H1 (cell line): Measurements from ENCODE around the gene NEDD9. TPM values are rescaled to one million over a fixed set of nuclear protein-coding genes. Genes with fewer than 3 reads are reported as not detected.

Experiments
- CTCF ChIA-PET: fragments of 300-600 bp; sonication (Branson Sonifier 250); formaldehyde crosslinking; loops from one replicate; lab custom pipeline; 2021; ENCODE audit not compliant: partially characterized antibody; lab: Charles Lee
- POLR2A ChIA-PET: fragments of 300-600 bp; sonication (Branson Sonifier 250); formaldehyde crosslinking; loops from one replicate; lab custom pipeline; 2021; ENCODE audit warnings: inconsistent platforms; ENCODE audit not compliant: partially characterized antibody; lab: Charles Lee
- DNase-seq, 2 experiments: peaks; one replicate each; pipeline versions ENCODE4 v3.0.0 to v3.0.0-alpha.2; 2010 to 2022; ENCODE audit warnings: low spot score in 2 of 2, low read depth in 1 of 2, mixed read lengths in 1 of 2
- FAIRE-seq: peaks from 2 replicates; lab custom pipeline; 2011; peaks lifted over from hg19 to GRCh38; lab: Jason Lieb, UNC
- H2AFZ ChIP-seq: 2 replicates; pipeline ENCODE4 v1.8.1; 2012; ENCODE audit warnings: low read length, inconsistent platforms
- H2AK5ac ChIP-seq: 2 replicates; pipeline ENCODE4 v1.6.1; 2013; ENCODE audit warnings: low read depth, low read length
- H2BK120ac ChIP-seq: replicated peaks from 2 replicates; pipeline ENCODE3; 2013; ENCODE audit warnings: low read depth, low read length, inconsistent platforms
- H2BK12ac ChIP-seq: 2 replicates; pipeline ENCODE4 v1.6.1; 2013; ENCODE audit warnings: low read depth, low read length
- H2BK15ac ChIP-seq: 2 replicates; pipeline ENCODE4 v1.6.1; 2013; ENCODE audit warnings: low read length
- H2BK20ac ChIP-seq: 2 replicates; pipeline ENCODE4 v1.6.1; 2013; ENCODE audit warnings: low read length
- H2BK5ac ChIP-seq: 2 replicates; pipeline ENCODE4 v1.6.1; 2013; ENCODE audit warnings: low read depth, low read length
- H3K14ac ChIP-seq: 2 replicates; pipeline ENCODE4 v1.6.1; 2013; ENCODE audit warnings: inconsistent platforms; ENCODE audit not compliant: insufficient read length
- H3K18ac ChIP-seq: 2 replicates; pipeline ENCODE4 v1.6.1; 2013; ENCODE audit warnings: low read length; ENCODE audit errors: extremely low read depth
- H3K23ac ChIP-seq: 2 replicates; pipeline ENCODE4 v1.6.1; 2013; ENCODE audit warnings: inconsistent platforms; ENCODE audit not compliant: insufficient read length
- H3K23me2 ChIP-seq: 2 replicates; pipeline ENCODE4 v1.6.1; 2013; ENCODE audit warnings: low read depth, low read length
- H3K27ac ChIP-seq: 2 replicates; pipeline ENCODE4 v1.6.1; 2011; ENCODE audit warnings: low read depth, low read length, inconsistent platforms
- H3K27me3 ChIP-seq, 4 experiments: replicated peaks in 1 of 4; 1 replicate in 1 of 4; 2 replicates in 3 of 4; pipeline versions ENCODE4 v1.6.1 to v1.8.1; 2011 to 2013; ENCODE audit warnings: low read length in 3 of 4, mild to moderate bottlenecking in 3 of 4, inconsistent platforms in 2 of 4, mixed read lengths in 2 of 4, moderate library complexity in 1 of 4; ENCODE audit not compliant: control insufficient read depth in 3 of 4, insufficient read depth in 3 of 4; ENCODE audit errors: extremely low read depth in 1 of 4
- H3K36me3 ChIP-seq, 4 experiments: 2 replicates each; pipeline versions ENCODE4 v1.6.1 to v1.8.1; 2011 to 2013; ENCODE audit warnings: mild to moderate bottlenecking in 4 of 4, low read length in 3 of 4, moderate library complexity in 2 of 4, control low read depth in 1 of 4, inconsistent platforms in 1 of 4; ENCODE audit not compliant: insufficient read depth in 4 of 4, control insufficient read depth in 2 of 4
- H3K4ac ChIP-seq: replicated peaks from 2 replicates; pipeline ENCODE3; 2013; ENCODE audit warnings: low read length, low read depth, mixed read lengths, inconsistent platforms; ENCODE audit not compliant: insufficient read length
- H3K4me1 ChIP-seq, 4 experiments: replicated peaks in 1 of 4; 1 replicate in 1 of 4; 2 replicates in 3 of 4; pipeline versions ENCODE4 v1.6.1 to v1.8.1; 2011 to 2013; ENCODE audit warnings: low read length in 3 of 4, inconsistent platforms in 2 of 4, mixed read lengths in 1 of 4; ENCODE audit not compliant: insufficient read depth in 4 of 4, control insufficient read depth in 3 of 4
- H3K4me2 ChIP-seq, 2 experiments: 2 replicates each; pipeline versions ENCODE4 v1.6.1 to v1.8.1; 2011 to 2013; ENCODE audit warnings: low read depth in 2 of 2, low read length in 2 of 2, control low read depth in 1 of 2, inconsistent platforms in 1 of 2, mild to moderate bottlenecking in 1 of 2; ENCODE audit not compliant: insufficient read depth in 1 of 2
- H3K4me3 ChIP-seq, 4 experiments: fragments of 200-600, 300-600 bp in 1 of 4; sonication (generic), shearing (Covaris generic), sonication (Bioruptor Twin) in 1 of 4; 2 replicates each; pipeline versions ENCODE4 v1.5.1 to v1.8.1; 2011 to 2016; ENCODE audit warnings: low read length in 4 of 4, low read depth in 3 of 4, control low read depth in 2 of 4, inconsistent platforms in 2 of 4, mild to moderate bottlenecking in 2 of 4, mixed read lengths in 1 of 4, moderate library complexity in 1 of 4; ENCODE audit not compliant: insufficient read depth in 2 of 4; ENCODE audit errors: extremely low read depth in 1 of 4
- H3K56ac ChIP-seq: replicated peaks from 2 replicates; pipeline ENCODE3; 2013; ENCODE audit warnings: low read depth, mild to moderate bottlenecking, mixed read lengths, low read length, inconsistent platforms; ENCODE audit not compliant: insufficient read length
- H3K79me1 ChIP-seq: 2 replicates; pipeline ENCODE4 v1.6.1; 2013; ENCODE audit warnings: low read depth, low read length, control low read depth
- H3K79me2 ChIP-seq, 2 experiments: 2 replicates each; pipeline versions ENCODE4 v1.6.1 to v1.8.1; 2012 to 2013; ENCODE audit warnings: low read length in 2 of 2, mild to moderate bottlenecking in 2 of 2, inconsistent platforms in 1 of 2; ENCODE audit not compliant: insufficient read depth in 2 of 2, control insufficient read depth in 1 of 2
- H3K9ac ChIP-seq, 4 experiments: replicated peaks in 1 of 4; 1 replicate in 1 of 4; 2 replicates in 3 of 4; pipeline versions ENCODE4 v1.6.1 to v1.8.1; 2011 to 2013; ENCODE audit warnings: low read depth in 3 of 4, low read length in 3 of 4, control low read depth in 2 of 4, mild to moderate bottlenecking in 2 of 4, moderate library complexity in 2 of 4, inconsistent platforms in 1 of 4; ENCODE audit errors: extremely low read depth in 1 of 4
- H3K9me3 ChIP-seq, 2 experiments: 2 replicates each; pipeline versions ENCODE4 v1.6.1 to v1.8.1; 2012 to 2013; ENCODE audit warnings: mild to moderate bottlenecking in 2 of 2, moderate library complexity in 2 of 2, control low read depth in 1 of 2, inconsistent platforms in 1 of 2, low read depth in 1 of 2, low read length in 1 of 2, mixed read lengths in 1 of 2; ENCODE audit not compliant: insufficient read depth in 2 of 2
- H4K20me1 ChIP-seq, 2 experiments: replicated peaks in 1 of 2; 2 replicates each; pipeline versions ENCODE3 to v1.8.1; 2011 to 2013; ENCODE audit warnings: inconsistent platforms in 2 of 2, low read length in 2 of 2, mild to moderate bottlenecking in 1 of 2; ENCODE audit not compliant: insufficient read depth in 2 of 2, control insufficient read depth in 1 of 2
- H4K5ac ChIP-seq: 2 replicates; pipeline ENCODE4 v1.6.1; 2013; ENCODE audit warnings: low read length, low read depth, mixed read lengths, inconsistent platforms; ENCODE audit not compliant: insufficient read length
- H4K8ac ChIP-seq: 2 replicates; pipeline ENCODE4 v1.8.0; 2013; ENCODE audit warnings: mild to moderate bottlenecking, moderate library complexity, low read length, inconsistent platforms; ENCODE audit not compliant: insufficient read depth; ENCODE audit errors: extremely low read depth
- H4K91ac ChIP-seq: replicated peaks from 2 replicates; pipeline ENCODE3; 2013; ENCODE audit warnings: low read length, mixed read lengths, inconsistent platforms; ENCODE audit not compliant: insufficient read length
- CBX5 ChIP-seq: fragments of 300-800, 300-1000 bp; sonication (generic); IDR thresholded peaks from 2 replicates; pipeline ENCODE4 v1.7.1; 2016; ENCODE audit warnings: antibody characterized with exemption, low read length, low read depth
- GABPA ChIP-seq: IDR thresholded peaks from 2 replicates; pipeline ENCODE4 v1.6.1; 2011; ENCODE audit warnings: mild to moderate bottlenecking, low read length, moderate library complexity, borderline replicate concordance; ENCODE audit not compliant: insufficient read depth
- MAFK ChIP-seq: IDR thresholded peaks from 2 replicates; pipeline ENCODE4 v1.6.1; 2012; ENCODE audit warnings: low read depth, mild to moderate bottlenecking, improper control_type of control experiment, low read length
- POLR2A ChIP-seq, 2 experiments: IDR thresholded peaks; 1 replicate in 1 of 2; 2 replicates in 1 of 2; pipeline ENCODE4 v1.6.1; 2011; ENCODE audit warnings: low read depth in 2 of 2, low read length in 2 of 2, mild to moderate bottlenecking in 2 of 2; ENCODE audit errors: control extremely low read depth in 1 of 2
- POU5F1 ChIP-seq: IDR thresholded peaks from 2 replicates; pipeline ENCODE4 v1.6.1; 2011; ENCODE audit warnings: low read depth, mild to moderate bottlenecking, low read length, moderate library complexity
- RAD21 ChIP-seq, 2 experiments: IDR thresholded peaks in 1 of 2; conservative IDR thresholded peaks in 1 of 2; 2 replicates each; pipeline ENCODE4 v1.6.1; 2011; ENCODE audit warnings: low read depth in 2 of 2, low read length in 2 of 2, improper control_type of control experiment in 1 of 2, inconsistent platforms in 1 of 2, mild to moderate bottlenecking in 1 of 2, moderate library complexity in 1 of 2
- RBBP5 ChIP-seq: IDR thresholded peaks from 2 replicates; pipeline ENCODE4 v1.7.1; 2012; ENCODE audit warnings: low read depth, mild to moderate bottlenecking, inconsistent platforms, low read length, moderate library complexity, borderline replicate concordance
- WGBS, 2 experiments: shearing (Covaris generic) in 1 of 2; methylation state at CpG; one replicate each; pipeline versions ENCODE4 v1.1.6 to v1.1.7; 2013 to 2015; ENCODE audit warnings: low lambda C conversion rate in 2 of 2, mixed read lengths in 2 of 2, inconsistent platforms in 1 of 2, low coverage in 1 of 2, missing lambda C conversion rate in 1 of 2; ENCODE audit not compliant: insufficient replicate concordance in 2 of 2, insufficient coverage in 1 of 2, insufficient read length in 1 of 2; ENCODE audit errors: extremely low coverage in 1 of 2, missing lambda C conversion rate in 1 of 2; 5-methylcytosine and 5-hydroxymethylcytosine counted together
- polyA plus RNA-seq, 7 experiments: library from polyadenylated mRNA; depleted of rRNA in 3 of 7; stranded (reverse) in 5 of 7; unstranded in 2 of 7; fragments of >200 nt in 5 of 7; fragments of 200-250 nt in 2 of 7; gene quantifications; 1 replicate in 5 of 7; 2 replicates in 1 of 7; 4 replicates in 1 of 7; pipeline versions ENCODE4 v1.2.1 to v1.2.3, GENCODE V29; 2011 to 2013; ENCODE audit warnings: missing spikeins in 2 of 7, mixed read lengths in 2 of 7
- total RNA-seq: library from RNA; stranded (reverse); fragmentation: NEBNext Ultra II Directional; extraction: Animal tissue kit (Norgen Biotek cat#: 25700); gene quantifications from 2 replicates; pipeline ENCODE4 v1.2.1, GENCODE V29; 2021
- TF ChIP-seq, protein P1 (sequence below): IDR thresholded peaks from 2 replicates; pipeline ENCODE4 v1.6.1; 2011; ENCODE audit warnings: low read depth, mild to moderate bottlenecking, low read length; ENCODE audit not compliant: insufficient read depth
- TF ChIP-seq, protein P2 (sequence below): IDR thresholded peaks from 2 replicates; pipeline ENCODE4 v1.6.1; 2012; ENCODE audit warnings: low read length, inconsistent platforms

Gene NEDD9
- total and polyA plus RNA-seq, 2 of the 8 experiments (the other 6 are each of a cell fraction or from before 2014, with no cell fraction given) = 3.6 to 12.0 TPM

DNA sequence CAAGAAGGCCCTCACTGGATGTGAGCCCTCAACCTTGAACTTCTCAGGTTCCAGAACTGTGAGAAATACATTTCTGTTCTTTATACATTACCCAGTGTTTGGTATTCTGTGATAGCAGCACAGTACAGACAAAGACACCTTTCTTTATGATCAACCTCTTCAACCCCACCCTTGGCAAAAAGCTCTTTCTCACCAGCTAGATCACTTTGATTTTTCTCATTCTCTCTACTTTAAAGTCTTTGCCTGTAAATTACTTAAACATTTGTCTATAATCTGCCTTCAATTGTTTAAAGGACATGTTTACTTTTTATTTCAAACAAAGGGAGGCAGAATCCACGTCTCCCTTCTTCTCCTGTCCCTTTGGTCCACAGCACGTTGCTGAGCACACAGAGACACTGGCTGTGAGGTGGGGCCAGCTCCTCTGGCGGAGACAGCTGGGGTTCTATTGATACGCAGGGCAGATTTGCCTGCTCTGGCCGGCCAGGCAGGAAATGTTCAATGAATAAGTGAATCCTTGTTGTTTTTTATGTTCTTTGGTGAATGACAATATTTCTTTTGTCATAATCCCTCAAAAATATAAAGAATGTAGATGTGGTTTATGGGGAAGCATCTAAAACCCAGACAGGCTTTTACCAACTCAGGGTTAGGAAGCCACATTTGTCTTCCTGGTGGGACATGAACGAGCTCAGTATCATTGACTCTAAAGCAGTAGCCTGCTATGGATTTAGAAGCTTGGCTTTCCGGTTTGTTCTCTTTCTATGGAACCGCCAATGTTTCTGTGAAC lies 52.9 kb downstream of the NEDD9 start:
- no peak for DNase-seq
- Histone ChIP-seq H2BK120ac (peak overlapping the region; percentile 68), H3K4ac (no peak overlapping the region), H4K8ac (no peak overlapping the region), H3K18ac (0 out of 2 replicates have a peak overlapping the region, but pooled peaks have one; percentile 11), H3K79me2 (no peaks in the 10 kb centered on the region), H4K5ac (no peak overlapping the region), H3K4me3 (no peak overlapping the region), H3K36me3 (no peaks in the 10 kb centered on the region; a peak in 1 of 8 replicates), H3K27me3 (no peaks in the 10 kb centered on the region), H3K9me3 (peaks cover 0 to 3% of the 10 kb centered on the region in 2 experiments; a peak in 1 of 4 replicates), H3K27ac (no peak overlapping the region), H3K23ac (no peak overlapping the region), H3K4me1 (peaks cover 0 to 4% (median under 1%) of the 10 kb centered on the region in 4 experiments; a peak in 4 of 7 replicates), H2BK12ac (0 out of 2 replicates have a peak overlapping the region, but pooled peaks have one; percentile 71), H4K20me1 (no peaks in the 10 kb centered on the region), H3K14ac (no peak overlapping the region), H3K4me2 (no peak overlapping the region), H2BK5ac (peak overlapping the region; percentile 6; the same call in 1 of the 2 replicates), H2BK20ac (no peak overlapping the region), H3K79me1 (no peaks in the 10 kb centered on the region), H3K56ac (no peak overlapping the region), H2BK15ac (no peak overlapping the region), H2AK5ac (no peak overlapping the region), H2AFZ (no peak overlapping the region), H3K23me2 (no peaks in the 10 kb centered on the region), H3K9ac (no peak overlapping the region), H4K91ac (peak overlapping the region; percentile 8)
- ChIA-PET CTCF (interaction anchor here (1.0 to 2.8 kb wide), 8 partner anchors 8 to 316 kb away, joined by 3 to 15 read pairs (median 4); no protein-coding TSS in a partner anchor), POLR2A (interaction anchor here (1.2 kb wide), 1 partner anchor 13 kb away, joined by 5 read pairs; no protein-coding TSS in a partner anchor)
- peak; percentile 48 for FAIRE-seq
- WGBS, 2 experiments = 43% methylated on average over 8 of the region's 8 CpGs; no CpG with 5 or more reads in 1 of the 2 experiments
- TF ChIP-seq RBBP5 (no peak), GABPA (no peak), POLR2A (IDR thresholded peaks at IDR 0.05; ENCODE audit: control extremely low read depth in 1 of 2, low read depth in 2 of 2, low read length in 2 of 2) (no peak), MAFK (no peak), POU5F1 (no peak), CBX5 (no peak), RAD21 (IDR thresholded peaks at IDR 0.05 in 1 of 2, conservative IDR thresholded peaks at IDR 0.05 in 1 of 2; ENCODE audit: low read depth in 2 of 2, low read length in 2 of 2) (no peak)
- TF ChIP-seq, protein P1, sequence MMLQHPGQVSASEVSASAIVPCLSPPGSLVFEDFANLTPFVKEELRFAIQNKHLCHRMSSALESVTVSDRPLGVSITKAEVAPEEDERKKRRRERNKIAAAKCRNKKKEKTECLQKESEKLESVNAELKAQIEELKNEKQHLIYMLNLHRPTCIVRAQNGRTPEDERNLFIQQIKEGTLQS = no peak
- TF ChIP-seq, protein P2, sequence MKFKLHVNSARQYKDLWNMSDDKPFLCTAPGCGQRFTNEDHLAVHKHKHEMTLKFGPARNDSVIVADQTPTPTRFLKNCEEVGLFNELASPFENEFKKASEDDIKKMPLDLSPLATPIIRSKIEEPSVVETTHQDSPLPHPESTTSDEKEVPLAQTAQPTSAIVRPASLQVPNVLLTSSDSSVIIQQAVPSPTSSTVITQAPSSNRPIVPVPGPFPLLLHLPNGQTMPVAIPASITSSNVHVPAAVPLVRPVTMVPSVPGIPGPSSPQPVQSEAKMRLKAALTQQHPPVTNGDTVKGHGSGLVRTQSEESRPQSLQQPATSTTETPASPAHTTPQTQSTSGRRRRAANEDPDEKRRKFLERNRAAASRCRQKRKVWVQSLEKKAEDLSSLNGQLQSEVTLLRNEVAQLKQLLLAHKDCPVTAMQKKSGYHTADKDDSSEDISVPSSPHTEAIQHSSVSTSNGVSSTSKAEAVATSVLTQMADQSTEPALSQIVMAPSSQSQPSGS = no peak
